Liver (tissue), 9 donors: ENCODE results near the gene DPP4. TPM values are rescaled to one million over a fixed set of nuclear protein-coding genes. Genes with fewer than 3 reads are reported as not detected.

Source experiments
- DNase-seq: peaks from one replicate; pipeline ENCODE4 v3.0.0-alpha.2; 2017; ENCODE audit warnings: low spot score
- H3K27ac ChIP-seq, 2 donors: one replicate each; pipeline ENCODE4 v1.7.0; 2013; ENCODE audit warnings: inconsistent platforms in 2 of 2, low read length in 2 of 2, control low read depth in 1 of 2, low read depth in 1 of 2, mild to moderate bottlenecking in 1 of 2
- H3K27me3 ChIP-seq, 4 donors: one replicate each; pipeline versions ENCODE4 v1.6.1 to v1.7.0; 2013; ENCODE audit warnings: low read length in 3 of 4, inconsistent platforms in 1 of 4, mild to moderate bottlenecking in 1 of 4, moderate library complexity in 1 of 4; ENCODE audit not compliant: control insufficient read depth in 4 of 4, insufficient read depth in 4 of 4
- H3K36me3 ChIP-seq, 4 donors: one replicate each; pipeline versions ENCODE4 v1.6.1 to v1.7.0; 2013; ENCODE audit warnings: low read length in 3 of 4, mild to moderate bottlenecking in 3 of 4, low read depth in 1 of 4, moderate library complexity in 1 of 4; ENCODE audit not compliant: control insufficient read depth in 4 of 4, insufficient read depth in 3 of 4
- H3K4me1 ChIP-seq, 4 donors: one replicate each; pipeline versions ENCODE4 v1.6.1 to v1.7.0; 2013; ENCODE audit warnings: low read length in 3 of 4, mild to moderate bottlenecking in 3 of 4, moderate library complexity in 1 of 4; ENCODE audit not compliant: control insufficient read depth in 4 of 4, insufficient read depth in 4 of 4
- H3K4me3 ChIP-seq, 3 donors: one replicate each; pipeline versions ENCODE4 v1.6.1 to v1.7.0; 2013; ENCODE audit warnings: low read length in 3 of 3, control low read depth in 1 of 3, low read depth in 1 of 3, mild to moderate bottlenecking in 1 of 3
- H3K9ac ChIP-seq, 2 donors: one replicate each; pipeline ENCODE4 v1.7.0; 2013; ENCODE audit warnings: low read length in 2 of 2, mild to moderate bottlenecking in 2 of 2, moderate library complexity in 2 of 2, control low read depth in 1 of 2, low read depth in 1 of 2
- H3K9me3 ChIP-seq, 4 donors: one replicate each; pipeline versions ENCODE4 v1.6.1 to v1.7.0; 2013; ENCODE audit warnings: low read length in 3 of 4; ENCODE audit not compliant: control insufficient read depth in 4 of 4
- ATF3 ChIP-seq: IDR thresholded peaks from 2 replicates; pipeline ENCODE4 v1.6.1; 2016; ENCODE audit warnings: antibody characterized with exemption
- EGR1 ChIP-seq, 2 donors: IDR thresholded peaks; 2 replicates each; pipeline ENCODE4 v1.6.1; 2016 to 2018; ENCODE audit warnings: antibody characterized with exemption in 2 of 2, low read depth in 2 of 2
- FOXA1 ChIP-seq: IDR thresholded peaks from 2 replicates; pipeline ENCODE4 v1.6.1; 2016; ENCODE audit warnings: antibody characterized with exemption
- FOXA2 ChIP-seq: IDR thresholded peaks from 2 replicates; pipeline ENCODE4 v1.6.1; 2016; ENCODE audit warnings: antibody characterized with exemption
- GABPA ChIP-seq, 2 donors: IDR thresholded peaks in 1 of 2; conservative IDR thresholded peaks in 1 of 2; 2 replicates each; pipeline ENCODE4 v1.6.1; 2016; ENCODE audit warnings: antibody characterized with exemption in 2 of 2, mild to moderate bottlenecking in 1 of 2, moderate library complexity in 1 of 2
- HNF4A ChIP-seq, 2 donors: conservative IDR thresholded peaks; 2 replicates each; pipeline ENCODE4 v1.6.1; 2016; ENCODE audit warnings: antibody characterized with exemption in 2 of 2, mild to moderate bottlenecking in 2 of 2
- JUND ChIP-seq, 2 donors: IDR thresholded peaks; 2 replicates each; pipeline ENCODE4 v1.6.1; 2016; ENCODE audit warnings: antibody characterized with exemption in 2 of 2
- NR2F2 ChIP-seq: IDR thresholded peaks from 2 replicates; pipeline ENCODE4 v1.6.1; 2016; ENCODE audit warnings: antibody characterized with exemption
- RAD21 ChIP-seq, 2 donors: IDR thresholded peaks; 2 replicates each; pipeline ENCODE4 v1.6.1; 2016; ENCODE audit warnings: antibody characterized with exemption in 2 of 2, mild to moderate bottlenecking in 2 of 2
- RXRA ChIP-seq, 2 donors: IDR thresholded peaks; 2 replicates each; pipeline ENCODE4 v1.6.1; 2017 to 2018; ENCODE audit warnings: antibody characterized with exemption in 2 of 2, mild to moderate bottlenecking in 1 of 2
- SP1 ChIP-seq: IDR thresholded peaks from 2 replicates; pipeline ENCODE4 v1.6.1; 2018; ENCODE audit warnings: antibody characterized with exemption, mild to moderate bottlenecking
- TAF1 ChIP-seq: conservative IDR thresholded peaks from 2 replicates; pipeline ENCODE4 v1.6.1; 2016; ENCODE audit warnings: antibody characterized with exemption, mild to moderate bottlenecking
- ZBTB33 ChIP-seq: IDR thresholded peaks from 2 replicates; pipeline ENCODE4 v1.6.1; 2016; ENCODE audit warnings: antibody characterized with exemption
- WGBS: extraction: QIAGEN DNeasy Blood & Tissue Kit; methylation state at CpG from one replicate; pipeline ENCODE4 v1.1.7; 2013; 5-methylcytosine and 5-hydroxymethylcytosine counted together
- polyA plus RNA-seq, 2 donors: library from polyadenylated mRNA; stranded (reverse) in 1 of 2; unstranded in 1 of 2; fragments of 200-250 nt in 1 of 2; fragments of >200 nt in 1 of 2; fragmentation: Nextera tagmentation in 1 of 2; extraction: Ambion mirVana in 1 of 2; gene quantifications; one replicate each; pipeline versions ENCODE4 v1.2.1 to v1.2.3, GENCODE V29; 2013 to 2015
- total RNA-seq, 2 donors: library from RNA; depleted of rRNA; stranded (reverse); fragments of >200 nt; gene quantifications; one replicate each; pipeline ENCODE4 v1.2.3, GENCODE V29; 2014
- TF ChIP-seq, protein P1 (sequence below): IDR thresholded peaks from 2 replicates; pipeline ENCODE4 v1.6.1; 2016; ENCODE audit warnings: antibody characterized with exemption
- donor health status: healthy.
- donor health status: healthy.
- donor health status: healthy.
- donor health status: healthy.
- donor health status: healthy.

Gene DPP4
- total and polyA plus RNA-seq, 4 donors = 9.6 to 30.1 (median 13.5) TPM

DNA sequence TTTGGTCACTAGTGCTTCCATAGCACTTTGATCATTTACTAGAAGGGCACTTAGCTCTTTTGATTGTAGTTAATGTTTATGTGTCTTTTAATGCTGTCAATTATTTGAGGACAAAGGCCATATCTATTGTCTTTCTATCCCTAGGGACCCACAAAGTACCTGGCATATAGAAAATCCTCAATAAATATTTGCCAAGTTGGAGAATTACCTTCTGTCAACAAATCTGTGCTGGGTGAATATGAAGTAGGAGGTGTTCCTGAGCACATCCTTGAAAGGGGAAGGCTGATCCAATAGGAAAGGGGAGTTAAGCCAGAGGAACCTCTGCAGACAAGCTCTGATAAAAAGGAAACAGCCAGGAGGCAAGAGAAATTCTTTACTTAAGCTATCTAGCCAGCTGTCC lies 8.2 kb downstream of the DPP4 start:
- no peak for DNase-seq
- Histone ChIP-seq H3K9ac (no peak overlapping the region), H3K27ac (no peak overlapping the region), H3K4me1 (no peaks in the 10 kb centered on the region), H3K9me3 (no peaks in the 10 kb centered on the region), H3K36me3 (no peaks in the 10 kb centered on the region), H3K4me3 (no peak overlapping the region), H3K27me3 (no peaks in the 10 kb centered on the region)
- TF ChIP-seq SP1 (no peak), NR2F2 (no peak), FOXA1 (no peak), EGR1 (IDR thresholded peaks at IDR 0.05; ENCODE audit: low read depth in 2 of 2) (no peak), ZBTB33 (no peak), TAF1 (no peak)
- TF ChIP-seq, protein P1, sequence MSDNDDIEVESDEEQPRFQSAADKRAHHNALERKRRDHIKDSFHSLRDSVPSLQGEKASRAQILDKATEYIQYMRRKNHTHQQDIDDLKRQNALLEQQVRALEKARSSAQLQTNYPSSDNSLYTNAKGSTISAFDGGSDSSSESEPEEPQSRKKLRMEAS = no peak

- WGBS = 95% methylated on average over 3 of the region's 3 CpGs
- Histone ChIP-seq H3K9ac (no peak overlapping the region), H3K27ac (no peak overlapping the region), H3K9me3 (no peaks in the 10 kb centered on the region), H3K36me3 (no peaks in the 10 kb centered on the region), H3K4me3 (no peak overlapping the region), H3K27me3 (no peaks in the 10 kb centered on the region), H3K4me1 (no peaks in the 10 kb centered on the region)
- DNase-seq = no peak
- no peak for TF ChIP-seq GABPA (IDR thresholded peaks at IDR 0.05 in 1 of 2, conservative IDR thresholded peaks at IDR 0.05 in 1 of 2)
- no peak for TF ChIP-seq ZBTB33
- no peak for TF ChIP-seq JUND (IDR thresholded peaks at IDR 0.05)
- TF ChIP-seq, protein P1 = no peak
- no peak for TF ChIP-seq FOXA2
- no peak for TF ChIP-seq TAF1
- no peak for TF ChIP-seq RXRA (IDR thresholded peaks at IDR 0.05)
- TF ChIP-seq ATF3 = no peak
- TF ChIP-seq RAD21 (IDR thresholded peaks at IDR 0.05) = no peak
- TF ChIP-seq FOXA1 = no peak
- no peak for TF ChIP-seq EGR1 (IDR thresholded peaks at IDR 0.05; ENCODE audit: low read depth in 2 of 2)
- no peak for TF ChIP-seq SP1
- no peak for TF ChIP-seq HNF4A (conservative IDR thresholded peaks at IDR 0.05)
Measured at GRCh38 chr2:162063899-162064298, 10.1 kb downstream of the DPP4 start.

DNA sequence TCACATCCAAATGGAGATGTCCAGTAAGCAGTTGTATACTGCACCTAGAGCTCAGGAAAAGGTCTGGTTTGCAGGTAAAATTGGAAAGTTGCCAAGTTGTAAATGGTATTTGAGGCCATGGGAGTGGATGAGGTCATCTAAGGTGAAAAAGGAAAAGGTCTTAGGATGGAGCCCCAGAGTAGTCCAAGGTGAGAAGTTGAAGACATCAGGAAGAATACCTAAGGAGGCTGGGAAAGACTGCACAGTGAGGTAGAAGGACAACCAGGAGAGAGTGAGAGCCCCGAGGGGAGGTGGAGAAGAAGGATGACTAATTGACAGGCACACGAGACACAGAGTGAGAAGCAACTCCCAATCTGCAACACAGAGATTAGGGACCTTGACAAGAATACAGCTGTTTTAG lies 10.7 kb downstream of the DPP4 start:
- Histone ChIP-seq H3K27ac (no peak overlapping the region), H3K9ac (no peak overlapping the region), H3K27me3 (no peaks in the 10 kb centered on the region), H3K4me1 (no peaks in the 10 kb centered on the region), H3K36me3 (no peaks in the 10 kb centered on the region), H3K9me3 (no peaks in the 10 kb centered on the region), H3K4me3 (no peak overlapping the region)
- 93% methylated on average over 2 of the region's 2 CpGs for WGBS
- DNase-seq = no peak
- no peak for TF ChIP-seq ATF3
- TF ChIP-seq FOXA2 = no peak
- no peak for TF ChIP-seq GABPA (IDR thresholded peaks at IDR 0.05 in 1 of 2, conservative IDR thresholded peaks at IDR 0.05 in 1 of 2)
- no peak for TF ChIP-seq FOXA1
- TF ChIP-seq ZBTB33 = no peak
